ENCODE results near the gene ZNF438. TPM values are rescaled to one million over a fixed set of nuclear protein-coding genes. Genes with fewer than 3 reads are reported as not detected.

Gene ZNF438
- total and polyA plus RNA-seq, 2 of the 4 experiments (the other 2 are of a cell fraction), result 1.8 to 2.9 TPM

GRCh38 chr10:31018962-31019361 is 12.7 kb downstream of the ZNF438 start:
- POLR2A ChIA-PET (ENCODE audit: unreplicated experiment), result no interaction called here
- intact Hi-C loops (cut with micrococcal nuclease), result no loop called here
- BruUV-seq (replicated peaks), result no TSS peak

More at GRCh38 chr10:31018962-31019361, 12.7 kb downstream of the ZNF438 start:
- Histone ChIP-seq H3K56ac (ENCODE audit: extremely low read depth, insufficient read depth, low read length) (no peak overlapping the region), H4K8ac (ENCODE audit: low read depth in 2 of 2, low read length in 2 of 2) (no peak overlapping the region), H3K4me1 (ENCODE audit: control insufficient read depth, insufficient read depth, low read length) (no peaks in the 10 kb centered on the region; the same call in 1 of the 2 replicates), H2AK5ac (ENCODE audit: low read depth, low read length) (no peak overlapping the region), H3K23ac (ENCODE audit: low read depth, low read length) (no peak overlapping the region), H2BK20ac (ENCODE audit: low read depth, low read length) (no peak overlapping the region), H2AFZ (replicated peaks; ENCODE audit: low read length, poor library complexity) (no peak overlapping the region), H4K91ac (ENCODE audit: insufficient read depth, low read depth, low read length) (no peak overlapping the region), H3K9ac (ENCODE audit: low read depth, low read length) (no peak overlapping the region), H3K79me1 (ENCODE audit: low read depth in 1 of 2, low read length in 2 of 2) (peaks cover 16 to 32% of the 10 kb centered on the region in 2 experiments), H3K27me3 (ENCODE audit: control insufficient read depth, insufficient read depth, low read length) (no peaks in the 10 kb centered on the region), H3K36me3 (ENCODE audit: control insufficient read depth, insufficient read depth, low read length) (no peaks in the 10 kb centered on the region), H3K4me2 (ENCODE audit: low read depth, low read length) (no peak overlapping the region), H3K9me3 (ENCODE audit: control insufficient read depth, insufficient read depth, low read length) (no peaks in the 10 kb centered on the region), H3K27ac (ENCODE audit: insufficient read depth, low read length) (no peak overlapping the region), H3K9me1 (ENCODE audit: insufficient read depth, low read length) (no peaks in the 10 kb centered on the region; the same call in 1 of the 2 replicates), H2AK9ac (replicated peaks; ENCODE audit: low read depth, low read length, poor library complexity) (no peak overlapping the region), H3K14ac (replicated peaks; ENCODE audit: low read depth, low read length) (no peak overlapping the region), H2BK120ac (ENCODE audit: low read depth, low read length) (no peak overlapping the region), H3K18ac (ENCODE audit: low read depth, low read length) (no peak overlapping the region), H3K4me3 (ENCODE audit: insufficient read depth, low read depth, low read length) (no peak overlapping the region), H4K20me1 (ENCODE audit: insufficient read depth, low read length) (no peaks in the 10 kb centered on the region), H2BK15ac (ENCODE audit: low read depth, low read length) (no peak overlapping the region), H3K4ac (ENCODE audit: low read depth, low read length) (no peak overlapping the region; the same call in 1 of the 2 replicates), H2BK5ac (ENCODE audit: low read depth, low read length, poor library complexity, severe bottlenecking) (no peak overlapping the region), H4K5ac (ENCODE audit: low read depth, low read length) (no peak overlapping the region)
- WGBS, 2 experiments (ENCODE audit: extremely low coverage in 2 of 2, insufficient read length in 1 of 2), result 43% methylated on average over 1 of the region's 2 CpGs; no CpG with 5 or more reads in 1 of the 2 experiments
- CTCF ChIA-PET, result no interaction called here
- no peak for TF ChIP-seq MAFK (IDR thresholded peaks at IDR 0.05; ENCODE audit: low read depth, low read length)
- TF ChIP-seq RAD21 (IDR thresholded peaks at IDR 0.05; ENCODE audit: low read length), result no peak
- TF ChIP-seq RCOR1 (IDR thresholded peaks at IDR 0.05; ENCODE audit: insufficient replicate concordance, low read length), result no peak
- TF ChIP-seq CHD1 (IDR thresholded peaks at IDR 0.05; ENCODE audit: low read depth, low read length), result no peak
- TF ChIP-seq FOS (IDR thresholded peaks at IDR 0.05; ENCODE audit: low read depth, low read length), result no peak
- TF ChIP-seq RFX5 (IDR thresholded peaks at IDR 0.05; ENCODE audit: low read depth, low read length), result no peak
- TF ChIP-seq SMC3 (IDR thresholded peaks at IDR 0.05; ENCODE audit: low read depth, low read length), result no peak
- TF ChIP-seq CTCF (conservative IDR thresholded peaks at IDR 0.05; ENCODE audit: low read depth, low read length), result no peak
- no peak for TF ChIP-seq NFE2L2 (IDR thresholded peaks at IDR 0.05; ENCODE audit: low read depth, low read length)
- no peak for TF ChIP-seq POLR2A (IDR thresholded peaks at IDR 0.05; ENCODE audit: low read depth, low read length)
- no peak for TF ChIP-seq CEBPB (IDR thresholded peaks at IDR 0.05; ENCODE audit: low read depth, low read length)
- TF ChIP-seq MAZ (IDR thresholded peaks at IDR 0.05; ENCODE audit: borderline replicate concordance, low read depth, low read length), result no peak
- no peak for TF ChIP-seq MXI1 (IDR thresholded peaks at IDR 0.05; ENCODE audit: borderline replicate concordance, low read depth, low read length)
- dilution Hi-C loops (cut with HindIII; ENCODE audit: low sequenced_read_pairs, unreplicated experiment) (no loop called here), in situ Hi-C loops (cut with MboI; ENCODE audit: low sequenced_read_pairs) (no loop called here)
- ATAC-seq (ENCODE audit: low read depth) (no peak), DNase-seq (no peak)
